ENCODE measurements around the gene IL12B.

DNA sequence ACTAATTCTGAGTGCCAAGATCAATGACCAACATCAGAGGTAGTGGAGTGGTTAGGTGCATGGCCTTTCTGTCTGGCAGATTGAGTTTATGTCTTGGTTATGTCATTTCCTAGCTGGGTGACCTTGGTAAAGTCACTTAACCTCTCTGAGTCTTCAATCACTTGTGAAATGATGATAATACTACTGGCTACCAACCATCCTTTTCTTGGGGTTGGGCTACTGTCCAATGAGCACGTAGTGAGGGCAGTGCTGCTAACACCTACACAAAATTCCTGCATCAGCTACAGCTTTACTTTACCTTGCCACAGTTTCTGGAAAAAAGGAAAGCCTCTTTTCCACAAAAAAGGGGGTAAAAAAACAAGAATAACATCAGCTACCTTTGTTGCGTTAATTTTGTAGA lies 12.4 kb downstream of the IL12B start:
- TF ChIP-seq, protein P1, sequence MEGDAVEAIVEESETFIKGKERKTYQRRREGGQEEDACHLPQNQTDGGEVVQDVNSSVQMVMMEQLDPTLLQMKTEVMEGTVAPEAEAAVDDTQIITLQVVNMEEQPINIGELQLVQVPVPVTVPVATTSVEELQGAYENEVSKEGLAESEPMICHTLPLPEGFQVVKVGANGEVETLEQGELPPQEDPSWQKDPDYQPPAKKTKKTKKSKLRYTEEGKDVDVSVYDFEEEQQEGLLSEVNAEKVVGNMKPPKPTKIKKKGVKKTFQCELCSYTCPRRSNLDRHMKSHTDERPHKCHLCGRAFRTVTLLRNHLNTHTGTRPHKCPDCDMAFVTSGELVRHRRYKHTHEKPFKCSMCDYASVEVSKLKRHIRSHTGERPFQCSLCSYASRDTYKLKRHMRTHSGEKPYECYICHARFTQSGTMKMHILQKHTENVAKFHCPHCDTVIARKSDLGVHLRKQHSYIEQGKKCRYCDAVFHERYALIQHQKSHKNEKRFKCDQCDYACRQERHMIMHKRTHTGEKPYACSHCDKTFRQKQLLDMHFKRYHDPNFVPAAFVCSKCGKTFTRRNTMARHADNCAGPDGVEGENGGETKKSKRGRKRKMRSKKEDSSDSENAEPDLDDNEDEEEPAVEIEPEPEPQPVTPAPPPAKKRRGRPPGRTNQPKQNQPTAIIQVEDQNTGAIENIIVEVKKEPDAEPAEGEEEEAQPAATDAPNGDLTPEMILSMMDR (IDR thresholded peaks at IDR 0.05; ENCODE audit: low read depth, low read length, missing input control), result no peak
- no peak for TF ChIP-seq HNF4G (IDR thresholded peaks at IDR 0.05)
- TF ChIP-seq TAF1 (conservative IDR thresholded peaks at IDR 0.05), result no peak
- no peak for TF ChIP-seq RXRA (IDR thresholded peaks at IDR 0.05)
- TF ChIP-seq, protein P2, sequence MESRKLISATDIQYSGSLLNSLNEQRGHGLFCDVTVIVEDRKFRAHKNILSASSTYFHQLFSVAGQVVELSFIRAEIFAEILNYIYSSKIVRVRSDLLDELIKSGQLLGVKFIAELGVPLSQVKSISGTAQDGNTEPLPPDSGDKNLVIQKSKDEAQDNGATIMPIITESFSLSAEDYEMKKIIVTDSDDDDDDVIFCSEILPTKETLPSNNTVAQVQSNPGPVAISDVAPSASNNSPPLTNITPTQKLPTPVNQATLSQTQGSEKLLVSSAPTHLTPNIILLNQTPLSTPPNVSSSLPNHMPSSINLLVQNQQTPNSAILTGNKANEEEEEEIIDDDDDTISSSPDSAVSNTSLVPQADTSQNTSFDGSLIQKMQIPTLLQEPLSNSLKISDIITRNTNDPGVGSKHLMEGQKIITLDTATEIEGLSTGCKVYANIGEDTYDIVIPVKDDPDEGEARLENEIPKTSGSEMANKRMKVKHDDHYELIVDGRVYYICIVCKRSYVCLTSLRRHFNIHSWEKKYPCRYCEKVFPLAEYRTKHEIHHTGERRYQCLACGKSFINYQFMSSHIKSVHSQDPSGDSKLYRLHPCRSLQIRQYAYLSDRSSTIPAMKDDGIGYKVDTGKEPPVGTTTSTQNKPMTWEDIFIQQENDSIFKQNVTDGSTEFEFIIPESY (IDR thresholded peaks at IDR 0.05), result no peak
- TF ChIP-seq, protein P3, sequence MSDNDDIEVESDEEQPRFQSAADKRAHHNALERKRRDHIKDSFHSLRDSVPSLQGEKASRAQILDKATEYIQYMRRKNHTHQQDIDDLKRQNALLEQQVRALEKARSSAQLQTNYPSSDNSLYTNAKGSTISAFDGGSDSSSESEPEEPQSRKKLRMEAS (IDR thresholded peaks at IDR 0.05), result no peak
- TF ChIP-seq, protein P4, sequence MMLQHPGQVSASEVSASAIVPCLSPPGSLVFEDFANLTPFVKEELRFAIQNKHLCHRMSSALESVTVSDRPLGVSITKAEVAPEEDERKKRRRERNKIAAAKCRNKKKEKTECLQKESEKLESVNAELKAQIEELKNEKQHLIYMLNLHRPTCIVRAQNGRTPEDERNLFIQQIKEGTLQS (IDR thresholded peaks at IDR 0.05), result no peak
- no peak for TF ChIP-seq FOXA1 (IDR thresholded peaks at IDR 0.05)
- TF ChIP-seq RAD21 (IDR thresholded peaks at IDR 0.05), result no peak
- TF ChIP-seq, protein P5, sequence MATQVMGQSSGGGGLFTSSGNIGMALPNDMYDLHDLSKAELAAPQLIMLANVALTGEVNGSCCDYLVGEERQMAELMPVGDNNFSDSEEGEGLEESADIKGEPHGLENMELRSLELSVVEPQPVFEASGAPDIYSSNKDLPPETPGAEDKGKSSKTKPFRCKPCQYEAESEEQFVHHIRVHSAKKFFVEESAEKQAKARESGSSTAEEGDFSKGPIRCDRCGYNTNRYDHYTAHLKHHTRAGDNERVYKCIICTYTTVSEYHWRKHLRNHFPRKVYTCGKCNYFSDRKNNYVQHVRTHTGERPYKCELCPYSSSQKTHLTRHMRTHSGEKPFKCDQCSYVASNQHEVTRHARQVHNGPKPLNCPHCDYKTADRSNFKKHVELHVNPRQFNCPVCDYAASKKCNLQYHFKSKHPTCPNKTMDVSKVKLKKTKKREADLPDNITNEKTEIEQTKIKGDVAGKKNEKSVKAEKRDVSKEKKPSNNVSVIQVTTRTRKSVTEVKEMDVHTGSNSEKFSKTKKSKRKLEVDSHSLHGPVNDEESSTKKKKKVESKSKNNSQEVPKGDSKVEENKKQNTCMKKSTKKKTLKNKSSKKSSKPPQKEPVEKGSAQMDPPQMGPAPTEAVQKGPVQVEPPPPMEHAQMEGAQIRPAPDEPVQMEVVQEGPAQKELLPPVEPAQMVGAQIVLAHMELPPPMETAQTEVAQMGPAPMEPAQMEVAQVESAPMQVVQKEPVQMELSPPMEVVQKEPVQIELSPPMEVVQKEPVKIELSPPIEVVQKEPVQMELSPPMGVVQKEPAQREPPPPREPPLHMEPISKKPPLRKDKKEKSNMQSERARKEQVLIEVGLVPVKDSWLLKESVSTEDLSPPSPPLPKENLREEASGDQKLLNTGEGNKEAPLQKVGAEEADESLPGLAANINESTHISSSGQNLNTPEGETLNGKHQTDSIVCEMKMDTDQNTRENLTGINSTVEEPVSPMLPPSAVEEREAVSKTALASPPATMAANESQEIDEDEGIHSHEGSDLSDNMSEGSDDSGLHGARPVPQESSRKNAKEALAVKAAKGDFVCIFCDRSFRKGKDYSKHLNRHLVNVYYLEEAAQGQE (IDR thresholded peaks at IDR 0.05), result no peak
- no peak for TF ChIP-seq JUND (IDR thresholded peaks at IDR 0.05)

Data from liver (tissue), 3 donors.